H9 (cell line): ENCODE data around the gene DSE. TPM values are rescaled to one million over a fixed set of nuclear protein-coding genes. Genes with fewer than 3 reads are reported as not detected.
A peak's percentile ranks its signal among the peaks of the same experiment; 100 is the strongest.

Experiments
- DNase-seq: peaks from one replicate; pipeline ENCODE4 v3.0.0-alpha.2; 2017
- H2AFZ ChIP-seq: one replicate; pipeline ENCODE4 v1.6.1; 2013; ENCODE audit warnings: mild to moderate bottlenecking, low read length, control low read depth, moderate library complexity
- H2AK5ac ChIP-seq: 2 replicates; pipeline ENCODE4 v1.6.1; 2013; ENCODE audit warnings: low read length, control low read depth, mixed read lengths; ENCODE audit not compliant: insufficient read length
- H2BK120ac ChIP-seq: one replicate; pipeline ENCODE4 v1.6.1; 2013; ENCODE audit warnings: low read depth, mild to moderate bottlenecking, low read length, control low read depth, inconsistent platforms; ENCODE audit not compliant: poor library complexity, severe bottlenecking
- H2BK12ac ChIP-seq: 2 replicates; pipeline ENCODE4 v1.6.1; 2013; ENCODE audit warnings: low read length, control low read depth, mixed read lengths, low read depth; ENCODE audit not compliant: insufficient read length
- H2BK15ac ChIP-seq: 2 replicates; pipeline ENCODE4 v1.6.1; 2013; ENCODE audit warnings: low read depth, low read length, control low read depth
- H2BK20ac ChIP-seq: one replicate; pipeline ENCODE4 v1.6.1; 2013; ENCODE audit warnings: low read depth, mild to moderate bottlenecking, low read length, control low read depth, inconsistent platforms; ENCODE audit not compliant: poor library complexity, severe bottlenecking
- H2BK5ac ChIP-seq: 2 replicates; pipeline ENCODE4 v1.6.1; 2013; ENCODE audit warnings: low read length, control low read depth, mixed read lengths; ENCODE audit not compliant: insufficient read length
- H3K14ac ChIP-seq: 2 replicates; pipeline ENCODE4 v1.6.1; 2013; ENCODE audit warnings: low read length, control low read depth; ENCODE audit not compliant: insufficient read depth
- H3K18ac ChIP-seq: 2 replicates; pipeline ENCODE4 v1.6.1; 2013; ENCODE audit warnings: low read depth, mild to moderate bottlenecking, mixed read lengths, low read length, control low read depth; ENCODE audit not compliant: insufficient read length
- H3K23ac ChIP-seq: 2 replicates; pipeline ENCODE4 v1.6.1; 2013; ENCODE audit warnings: low read length, control low read depth, mixed read lengths, low read depth; ENCODE audit not compliant: insufficient read length
- H3K23me2 ChIP-seq: 2 replicates; pipeline ENCODE4 v1.6.1; 2013; ENCODE audit warnings: low read depth, mild to moderate bottlenecking, mixed read lengths, low read length, control low read depth; ENCODE audit not compliant: insufficient read length, poor library complexity, severe bottlenecking
- H3K27ac ChIP-seq: 2 replicates; pipeline ENCODE4 v1.5.1; 2013; ENCODE audit warnings: low read length, control low read depth, mixed read lengths, low read depth; ENCODE audit not compliant: insufficient read length
- H3K27me3 ChIP-seq: 2 replicates; pipeline ENCODE4 v1.6.1; 2013; ENCODE audit warnings: low read length, control low read depth, inconsistent platforms; ENCODE audit not compliant: insufficient read depth
- H3K4ac ChIP-seq: 2 replicates; pipeline ENCODE4 v1.6.1; 2013; ENCODE audit warnings: low read depth, mild to moderate bottlenecking, control low read depth, inconsistent platforms, low read length, moderate library complexity
- H3K4me1 ChIP-seq: 2 replicates; pipeline ENCODE4 v1.6.1; 2013; ENCODE audit warnings: low read length, control low read depth, inconsistent platforms; ENCODE audit not compliant: insufficient read depth
- H3K4me2 ChIP-seq: 2 replicates; pipeline ENCODE4 v1.6.1; 2013; ENCODE audit warnings: low read length, control low read depth, mixed read lengths; ENCODE audit not compliant: insufficient read length, insufficient read depth
- H3K56ac ChIP-seq: 2 replicates; pipeline ENCODE4 v1.6.1; 2013; ENCODE audit warnings: low read depth, mild to moderate bottlenecking, mixed read lengths, low read length, control low read depth; ENCODE audit not compliant: insufficient read length
- H3K79me1 ChIP-seq: 2 replicates; pipeline ENCODE4 v1.6.1; 2013; ENCODE audit warnings: low read depth, mild to moderate bottlenecking, moderate library complexity, low read length, control low read depth, inconsistent platforms; ENCODE audit not compliant: insufficient read depth, poor library complexity, severe bottlenecking
- H3K79me2 ChIP-seq: 2 replicates; pipeline ENCODE4 v1.6.1; 2013; ENCODE audit warnings: low read length, control low read depth, inconsistent platforms; ENCODE audit not compliant: insufficient read depth
- H3K9ac ChIP-seq: 2 replicates; pipeline ENCODE4 v1.6.1; 2013; ENCODE audit warnings: low read length, control low read depth, mixed read lengths; ENCODE audit not compliant: insufficient read length; ENCODE audit errors: extremely low read depth
- H3K9me3 ChIP-seq: one replicate; pipeline ENCODE4 v1.6.1; 2013; ENCODE audit warnings: low read depth, low read length, inconsistent platforms; ENCODE audit not compliant: control insufficient read depth
- H3T11ph ChIP-seq: one replicate; pipeline ENCODE4 v1.6.1; 2013; ENCODE audit warnings: mild to moderate bottlenecking, low read length, control low read depth, inconsistent platforms
- H4K20me1 ChIP-seq: one replicate; pipeline ENCODE4 v1.6.1; 2013; ENCODE audit not compliant: control insufficient read depth, insufficient read length, insufficient read depth
- H4K5ac ChIP-seq: 2 replicates; pipeline ENCODE4 v1.6.1; 2013; ENCODE audit warnings: low read depth, mild to moderate bottlenecking, mixed read lengths, low read length, control low read depth; ENCODE audit not compliant: insufficient read length
- H4K8ac ChIP-seq: replicated peaks from 2 replicates; pipeline ENCODE4 v1.6.1; 2013; ENCODE audit warnings: low read length, control low read depth, mixed read lengths, low read depth; ENCODE audit not compliant: insufficient read length
- H4K91ac ChIP-seq: 2 replicates; pipeline ENCODE4 v1.6.1; 2013; ENCODE audit warnings: low read depth, mild to moderate bottlenecking, moderate library complexity, mixed read lengths, low read length, control low read depth; ENCODE audit not compliant: insufficient read length
- H3K27ac Mint-ChIP-seq, 3 experiments: 2 replicates in 2 of 3; 3 replicates in 1 of 3; pipeline ENCODE4 v1.8.0; 2020 to 2021; ENCODE audit warnings: mixed read lengths in 3 of 3, mild to moderate bottlenecking in 1 of 3, moderate library complexity in 1 of 3
- H3K27me3 Mint-ChIP-seq: 2 replicates; pipeline ENCODE4 v1.8.0; 2021; ENCODE audit warnings: low read depth, mild to moderate bottlenecking, moderate library complexity, mixed read lengths
- H3K36me3 Mint-ChIP-seq, 3 experiments: 2 replicates in 2 of 3; 3 replicates in 1 of 3; pipeline ENCODE4 v1.8.0; 2020 to 2021; ENCODE audit warnings: low read depth in 3 of 3, mixed read lengths in 3 of 3; ENCODE audit not compliant: insufficient read depth in 1 of 3
- H3K4me1 Mint-ChIP-seq, 2 experiments: 2 replicates each; pipeline ENCODE4 v1.8.0; 2020; ENCODE audit warnings: mixed read lengths in 2 of 2
- H3K4me3 Mint-ChIP-seq, 2 experiments: 2 replicates in 1 of 2; 3 replicates in 1 of 2; pipeline ENCODE4 v1.8.0; 2020 to 2021; ENCODE audit warnings: mild to moderate bottlenecking in 2 of 2, mixed read lengths in 2 of 2, moderate library complexity in 1 of 2
- H3K9me3 Mint-ChIP-seq, 2 experiments: 2 replicates in 1 of 2; 3 replicates in 1 of 2; pipeline ENCODE4 v1.8.0; 2020; ENCODE audit warnings: mild to moderate bottlenecking in 2 of 2, mixed read lengths in 2 of 2, moderate library complexity in 1 of 2
- WGBS: extraction: QIAGEN DNeasy Blood & Tissue Kit; methylation state at CpG from one replicate; pipeline ENCODE4 v1.1.7; 2013; ENCODE audit warnings: missing lambda C conversion rate, low lambda C conversion rate, mixed read lengths; ENCODE audit not compliant: insufficient read length; ENCODE audit errors: extremely low coverage; 5-methylcytosine and 5-hydroxymethylcytosine counted together
- total RNA-seq: library from RNA; stranded (reverse); gene quantifications from 2 replicates; pipeline ENCODE4 v1.2.1, GENCODE V29; 2021
- TF ChIP-seq, protein P1 (sequence below): fragments of 200-600 bp; sonication (generic); conservative IDR thresholded peaks from 3 replicates; pipeline ENCODE4 v1.8.0; 2021; ENCODE audit warnings: antibody characterized with exemption, mild to moderate bottlenecking

The DSE gene
- total RNA-seq, 1 experiment from 2014 or later, result 45.6 TPM

- no peaks in the 10 kb centered on the region for H4K20me1 ChIP-seq
- H2BK120ac ChIP-seq, result no peak overlapping the region
- TF ChIP-seq, protein P1, sequence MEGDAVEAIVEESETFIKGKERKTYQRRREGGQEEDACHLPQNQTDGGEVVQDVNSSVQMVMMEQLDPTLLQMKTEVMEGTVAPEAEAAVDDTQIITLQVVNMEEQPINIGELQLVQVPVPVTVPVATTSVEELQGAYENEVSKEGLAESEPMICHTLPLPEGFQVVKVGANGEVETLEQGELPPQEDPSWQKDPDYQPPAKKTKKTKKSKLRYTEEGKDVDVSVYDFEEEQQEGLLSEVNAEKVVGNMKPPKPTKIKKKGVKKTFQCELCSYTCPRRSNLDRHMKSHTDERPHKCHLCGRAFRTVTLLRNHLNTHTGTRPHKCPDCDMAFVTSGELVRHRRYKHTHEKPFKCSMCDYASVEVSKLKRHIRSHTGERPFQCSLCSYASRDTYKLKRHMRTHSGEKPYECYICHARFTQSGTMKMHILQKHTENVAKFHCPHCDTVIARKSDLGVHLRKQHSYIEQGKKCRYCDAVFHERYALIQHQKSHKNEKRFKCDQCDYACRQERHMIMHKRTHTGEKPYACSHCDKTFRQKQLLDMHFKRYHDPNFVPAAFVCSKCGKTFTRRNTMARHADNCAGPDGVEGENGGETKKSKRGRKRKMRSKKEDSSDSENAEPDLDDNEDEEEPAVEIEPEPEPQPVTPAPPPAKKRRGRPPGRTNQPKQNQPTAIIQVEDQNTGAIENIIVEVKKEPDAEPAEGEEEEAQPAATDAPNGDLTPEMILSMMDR, result no peak
- no peaks in the 10 kb centered on the region for H3K27me3 ChIP-seq
- H2BK15ac ChIP-seq, result no peak overlapping the region
- no peak overlapping the region for H3K18ac ChIP-seq
- H3K27me3 Mint-ChIP-seq, result no peaks in the 10 kb centered on the region
- DNase-seq, result no peak
- no peak overlapping the region for H3K4ac ChIP-seq
- no peak overlapping the region for H4K91ac ChIP-seq
- H3K27ac Mint-ChIP-seq, result peak overlapping the region in 1 of 3 experiments; percentile 58; a peak in 2 of 7 replicates
- H3K9me3 Mint-ChIP-seq, result no peaks in the 10 kb centered on the region
- no peak overlapping the region for H3K14ac ChIP-seq
- H3K36me3 Mint-ChIP-seq, result no peaks in the 10 kb centered on the region
- no CpG with 5 or more reads among the region's 3 CpGs for WGBS
- no peak overlapping the region for H3K4me2 ChIP-seq
- H2BK12ac ChIP-seq, result no peak overlapping the region
- H3K4me3 Mint-ChIP-seq, result no peak overlapping the region
- no peak overlapping the region for H2BK5ac ChIP-seq
- no peak overlapping the region for H3K9ac ChIP-seq
- H3K23ac ChIP-seq, result no peak overlapping the region
- peaks cover 8% of the 10 kb centered on the region for H3K4me1 ChIP-seq
- no peak overlapping the region for H3K27ac ChIP-seq
- H2BK20ac ChIP-seq, result no peak overlapping the region
- no peak overlapping the region for H2AFZ ChIP-seq
- no peak overlapping the region for H3K56ac ChIP-seq
- H3K9me3 ChIP-seq, result no peaks in the 10 kb centered on the region
- no peaks in the 10 kb centered on the region for H3K79me1 ChIP-seq
- no peak overlapping the region for H4K8ac ChIP-seq
- peaks cover 18 to 19% of the 10 kb centered on the region in 2 experiments for H3K4me1 Mint-ChIP-seq
- no peak overlapping the region for H2AK5ac ChIP-seq
- H3K79me2 ChIP-seq, result peaks cover 10% of the 10 kb centered on the region; the same call in 1 of the 2 replicates
- no peaks in the 10 kb centered on the region for H3K23me2 ChIP-seq
- H4K5ac ChIP-seq, result no peak overlapping the region
- H3T11ph ChIP-seq, result no peak overlapping the region
Measured at GRCh38 chr6:116387374-116387773, 16.6 kb downstream of the DSE start.
